ENCODE measurements around the gene IGF1R.

The IGF1R gene

DNA sequence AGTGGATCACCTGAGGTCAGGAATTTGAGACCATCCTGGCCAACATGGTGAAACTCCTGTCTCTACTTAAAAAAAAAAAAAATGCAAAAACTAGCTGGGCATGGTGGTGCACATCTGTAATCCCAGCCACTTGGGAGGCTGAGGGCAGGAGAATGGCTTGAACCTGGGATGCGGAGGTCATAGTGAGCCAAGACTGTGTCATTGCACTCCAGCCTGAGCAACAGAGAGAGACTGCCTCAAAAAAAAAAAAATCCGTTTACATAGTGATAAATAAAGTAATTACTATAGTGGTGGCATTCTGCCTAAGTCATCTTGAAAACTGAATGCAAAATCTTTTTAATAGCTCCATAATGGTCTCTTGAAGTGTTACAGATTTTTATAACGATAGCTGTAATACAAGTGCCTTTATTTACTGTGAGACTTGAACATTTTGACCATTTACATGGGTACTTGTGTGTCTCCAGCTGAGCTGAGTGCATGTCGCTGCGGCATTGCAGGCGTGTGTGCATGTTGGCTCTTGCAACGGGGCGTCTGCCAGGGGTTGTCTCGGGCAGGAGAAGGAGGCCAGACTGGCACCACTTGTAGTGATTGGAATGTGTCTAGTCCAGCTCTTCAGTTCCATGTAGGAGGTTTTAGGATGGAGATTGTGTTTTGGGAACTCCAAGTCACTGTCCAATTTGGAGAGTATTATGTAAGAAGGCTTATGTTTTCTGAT lies 111.9 kb downstream of the IGF1R start:
- CTCF ChIA-PET, result interaction anchor here (0.6 to 5.8 kb wide), 7 partner anchors 10 to 1734 kb away, joined by 3 to 32 read pairs (median 3); no protein-coding TSS in a partner anchor
- TF ChIP-seq, protein P1, sequence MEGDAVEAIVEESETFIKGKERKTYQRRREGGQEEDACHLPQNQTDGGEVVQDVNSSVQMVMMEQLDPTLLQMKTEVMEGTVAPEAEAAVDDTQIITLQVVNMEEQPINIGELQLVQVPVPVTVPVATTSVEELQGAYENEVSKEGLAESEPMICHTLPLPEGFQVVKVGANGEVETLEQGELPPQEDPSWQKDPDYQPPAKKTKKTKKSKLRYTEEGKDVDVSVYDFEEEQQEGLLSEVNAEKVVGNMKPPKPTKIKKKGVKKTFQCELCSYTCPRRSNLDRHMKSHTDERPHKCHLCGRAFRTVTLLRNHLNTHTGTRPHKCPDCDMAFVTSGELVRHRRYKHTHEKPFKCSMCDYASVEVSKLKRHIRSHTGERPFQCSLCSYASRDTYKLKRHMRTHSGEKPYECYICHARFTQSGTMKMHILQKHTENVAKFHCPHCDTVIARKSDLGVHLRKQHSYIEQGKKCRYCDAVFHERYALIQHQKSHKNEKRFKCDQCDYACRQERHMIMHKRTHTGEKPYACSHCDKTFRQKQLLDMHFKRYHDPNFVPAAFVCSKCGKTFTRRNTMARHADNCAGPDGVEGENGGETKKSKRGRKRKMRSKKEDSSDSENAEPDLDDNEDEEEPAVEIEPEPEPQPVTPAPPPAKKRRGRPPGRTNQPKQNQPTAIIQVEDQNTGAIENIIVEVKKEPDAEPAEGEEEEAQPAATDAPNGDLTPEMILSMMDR (IDR thresholded peaks at IDR 0.05; ENCODE audit: control extremely low read depth, extremely low read depth, low read depth, missing control alignments), result no peak
- POLR2A ChIA-PET, result no interaction called here
- no peak for DNase-seq (ENCODE audit: extremely low spot score)

DNA sequence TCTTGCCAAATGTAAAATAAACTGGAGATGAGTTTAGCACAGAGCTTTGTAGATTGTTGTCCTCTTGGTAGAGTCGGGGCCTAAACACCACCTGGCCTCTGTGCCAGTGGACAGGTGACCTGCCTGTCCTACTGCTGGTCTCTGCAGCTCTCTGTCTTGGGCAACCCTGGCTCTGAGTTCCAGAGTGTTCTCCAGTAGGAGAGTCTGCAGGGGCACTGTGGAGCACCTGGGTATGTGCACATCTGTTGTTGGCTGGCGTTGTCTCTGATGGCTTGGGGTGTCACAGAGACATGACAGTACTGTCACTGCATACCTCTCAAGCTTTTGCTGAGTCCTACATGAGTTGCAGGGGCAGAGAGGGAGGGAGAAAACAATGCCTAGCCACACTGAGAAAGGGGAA lies 112.6 kb downstream of the IGF1R start:
- DNase-seq (ENCODE audit: extremely low spot score), result no peak
- TF ChIP-seq, protein P1 (IDR thresholded peaks at IDR 0.05; ENCODE audit: control extremely low read depth, extremely low read depth, low read depth, missing control alignments), result no peak
- POLR2A ChIA-PET, result no interaction called here
- CTCF ChIA-PET, result interaction anchor here (0.7 to 5.8 kb wide), 7 partner anchors 7 to 316 kb away, joined by 3 to 32 read pairs (median 3); no protein-coding TSS in a partner anchor

DNA sequence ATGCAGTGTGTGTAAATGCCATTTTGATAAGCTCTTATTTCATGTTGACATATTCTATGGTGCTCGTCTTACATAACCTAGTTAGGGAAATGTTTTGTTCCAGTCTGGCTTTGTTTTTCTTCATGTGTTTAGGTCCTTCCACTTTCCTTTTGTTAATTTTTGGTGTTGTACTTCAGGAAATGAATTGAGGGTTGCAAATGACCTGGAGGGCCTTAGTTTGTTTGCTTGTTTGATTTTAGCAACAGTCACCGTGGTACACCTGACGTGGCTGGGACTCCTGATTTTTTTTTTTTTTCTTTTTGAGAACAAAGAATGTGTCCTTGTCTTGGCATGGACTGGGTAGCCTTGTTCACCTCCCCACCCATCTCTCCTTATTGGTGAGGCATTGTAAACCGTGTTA lies 114.8 kb downstream of the IGF1R start:
- TF ChIP-seq, protein P1 (IDR thresholded peaks at IDR 0.05; ENCODE audit: control extremely low read depth, extremely low read depth, low read depth, missing control alignments), result no peak
- POLR2A ChIA-PET, result no interaction called here
- no peak for DNase-seq (ENCODE audit: extremely low spot score)
- CTCF ChIA-PET, result interaction anchor here (1.4 to 5.8 kb wide), 3 partner anchors 13 to 40 kb away, joined by 3 to 32 read pairs (median 6); no protein-coding TSS in a partner anchor

DNA sequence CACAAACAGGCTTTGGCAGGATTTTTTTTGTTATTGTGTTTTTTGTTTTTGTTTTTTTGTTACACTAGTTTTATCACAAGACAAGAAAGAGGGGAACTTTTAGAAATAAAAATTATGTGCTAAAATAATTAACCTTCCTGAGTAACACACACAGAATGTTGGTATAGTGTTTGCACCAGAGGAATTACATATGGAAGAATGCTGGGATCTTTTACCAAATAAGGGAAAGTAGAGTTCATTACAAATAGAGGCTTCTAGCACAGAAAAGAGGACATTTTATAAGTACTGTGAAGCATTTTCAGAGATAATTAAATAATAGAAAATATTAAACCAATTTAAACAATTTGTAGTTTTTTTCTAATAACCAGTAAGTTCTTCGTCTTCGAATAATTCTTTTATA lies 116.0 kb downstream of the IGF1R start:
- no peak for DNase-seq (ENCODE audit: extremely low spot score)
- TF ChIP-seq, protein P1 (IDR thresholded peaks at IDR 0.05; ENCODE audit: control extremely low read depth, extremely low read depth, low read depth, missing control alignments), result no peak
- POLR2A ChIA-PET, result no interaction called here
- CTCF ChIA-PET, result interaction anchor here (1.9 to 5.8 kb wide), 2 partner anchors 14 to 15 kb away, joined by 6 to 32 read pairs; no protein-coding TSS in a partner anchor

DNA sequence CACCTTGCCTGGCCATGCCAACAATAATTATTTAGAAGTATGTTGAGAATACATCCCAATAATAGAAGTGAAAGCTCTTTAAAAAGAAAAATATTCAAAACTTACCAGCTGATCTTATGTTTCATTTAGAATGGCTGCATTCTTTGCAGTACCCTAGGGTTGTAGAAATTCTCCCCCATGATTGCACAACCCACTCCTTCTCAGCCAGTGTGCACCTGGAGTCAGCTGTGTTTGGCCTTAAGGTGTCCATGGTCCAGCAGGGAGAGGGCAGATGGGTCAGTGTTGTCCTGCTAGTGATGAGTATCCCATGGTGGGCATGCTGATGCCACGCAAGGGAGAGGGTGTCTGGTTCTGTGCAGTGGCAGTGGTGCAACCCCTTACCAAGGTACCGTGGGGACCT lies 117.3 kb downstream of the IGF1R start:
- TF ChIP-seq, protein P1 (IDR thresholded peaks at IDR 0.05; ENCODE audit: control extremely low read depth, extremely low read depth, low read depth, missing control alignments), result no peak
- no peak for DNase-seq (ENCODE audit: extremely low spot score)
- ChIA-PET CTCF (interaction anchor here (1.6 to 2.2 kb wide), 2 partner anchors 13 to 15 kb away, joined by 4 to 7 read pairs; no protein-coding TSS in a partner anchor), POLR2A (no interaction called here)

DNA sequence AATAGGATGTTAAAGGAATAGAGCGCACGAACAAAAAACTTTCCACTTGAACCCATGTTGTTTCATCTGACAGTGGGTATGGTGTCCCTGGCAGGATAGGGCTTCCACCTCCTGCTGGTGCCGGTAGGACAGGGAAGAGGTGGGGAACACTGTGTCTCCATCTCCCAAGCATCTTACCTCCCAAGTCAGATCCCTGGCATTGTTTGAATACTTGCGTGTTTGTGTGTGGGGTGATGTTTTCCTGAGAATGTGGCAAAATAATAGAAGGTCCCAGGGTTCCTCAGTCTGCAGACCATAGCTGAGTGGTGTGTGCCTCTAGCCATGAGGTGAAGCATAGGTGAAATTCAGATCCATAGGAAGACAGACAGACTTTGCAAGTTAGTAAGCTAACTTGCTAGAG lies 119.4 kb downstream of the IGF1R start:
- CTCF ChIA-PET, result interaction anchor here (1.1 kb wide), 1 partner anchor 309 kb away, joined by 3 read pairs; no protein-coding TSS in a partner anchor
- DNase-seq (ENCODE audit: extremely low spot score), result no peak
- TF ChIP-seq, protein P1 (IDR thresholded peaks at IDR 0.05; ENCODE audit: control extremely low read depth, extremely low read depth, low read depth, missing control alignments), result no peak
- POLR2A ChIA-PET, result no interaction called here

Data from GM10248 (cell line).